Prostate gland (tissue), 2 donors: ENCODE measurements around the gene ZNF71. TPM values are rescaled to one million over a fixed set of nuclear protein-coding genes. Genes with fewer than 3 reads are reported as not detected.

Experiments used
- DNase-seq: peaks from one replicate; pipeline ENCODE4 v3.0.0-alpha.2; 2019; ENCODE audit warnings: low spot score
- H3K27ac ChIP-seq, 2 donors: fragments of 200-600 bp; sonication (generic); 2 replicates each; pipeline ENCODE4 v1.5.1; 2017 to 2019
- H3K27me3 ChIP-seq: fragments of 200-600 bp; sonication (generic); replicated peaks from 2 replicates; pipeline ENCODE4 v1.5.1; 2019; ENCODE audit not compliant: insufficient read depth
- H3K36me3 ChIP-seq, 2 donors: fragments of 200-600 bp; sonication (generic); 1 replicate in 1 of 2; 2 replicates in 1 of 2; pipeline versions ENCODE4 v1.5.1 to v1.8.1; 2017 to 2019
- H3K4me1 ChIP-seq: fragments of 200-600 bp; sonication (generic); replicated peaks from 2 replicates; pipeline ENCODE4 v1.5.1; 2019
- H3K4me3 ChIP-seq, 2 donors: fragments of 200-600 bp; sonication (generic); 2 replicates each; pipeline ENCODE4 v1.5.1; 2017 to 2019
- H3K9me3 ChIP-seq: fragments of 200-600 bp; sonication (generic); 2 replicates; pipeline ENCODE4 v1.5.1; 2017
- CTCF ChIP-seq, 4 experiments: fragments of 200-600 bp in 2 of 4; fragments of 450-650 bp in 2 of 4; sonication (generic) in 2 of 4; IDR thresholded peaks; 1 replicate in 3 of 4; 2 replicates in 1 of 4; pipeline ENCODE4 v1.5.1; 2016 to 2019; ENCODE audit warnings: antibody characterized with exemption in 4 of 4, mild to moderate bottlenecking in 2 of 4, moderate library complexity in 2 of 4
- POLR2A ChIP-seq: fragments of 450-650 bp; IDR thresholded peaks from one replicate; pipeline ENCODE4 v1.6.1; 2016; ENCODE audit warnings: antibody characterized with exemption, mild to moderate bottlenecking
- POLR2AphosphoS5 ChIP-seq: sonication (generic); formaldehyde crosslinking; IDR thresholded peaks from one replicate; pipeline ENCODE4 v1.6.1; 2017; ENCODE audit warnings: antibody characterized with exemption
- WGBS: methylation state at CpG from one replicate; pipeline ENCODE4 v1.1.5; 2018; 5-methylcytosine and 5-hydroxymethylcytosine counted together
- intact Hi-C: fragments of 100-400 bp; cut with DNase I; formaldehyde crosslinking; loops from one replicate; pipeline ENCODE4 v1.14.2; 2022
- total RNA-seq, 2 donors: library from RNA; depleted of rRNA; stranded (reverse); fragments of >200 nt; gene quantifications; one replicate each; pipeline ENCODE4 v1.1.0, GENCODE V29; 2016

The ZNF71 gene
- total RNA-seq, 2 donors from 2014 or later = 10.3 to 19.7 TPM

GRCh38 chr19:56612737-56613136 lies 17.6 kb downstream of the ZNF71 start:
- Histone ChIP-seq H3K4me3 (no peak overlapping the region), H3K27me3 (no peaks in the 10 kb centered on the region), H3K27ac (no peak overlapping the region), H3K36me3 (no peaks in the 10 kb centered on the region), H3K9me3 (no peaks in the 10 kb centered on the region), H3K4me1 (no peaks in the 10 kb centered on the region)
- no peak for TF ChIP-seq POLR2A
- no peak for TF ChIP-seq CTCF (IDR thresholded peaks at IDR 0.05)
- TF ChIP-seq POLR2AphosphoS5 = no peak
- WGBS = 86% methylated on average over 2 of the region's 2 CpGs
- intact Hi-C loops = no loop called here
- no peak for DNase-seq

- TF ChIP-seq POLR2AphosphoS5 = no peak
- TF ChIP-seq POLR2A = no peak
- no peak for TF ChIP-seq CTCF (IDR thresholded peaks at IDR 0.05)
- intact Hi-C loops = no loop called here
- H3K4me3 ChIP-seq = no peak overlapping the region
These were observed 18.5 kb downstream of the ZNF71 start for GRCh38 chr19:56613639-56614038.

GRCh38 chr19:56617531-56617930 lies 22.4 kb downstream of the ZNF71 start:
- Histone ChIP-seq H3K4me3 (no peak overlapping the region), H3K27ac (no peak overlapping the region), H3K9me3 (no peaks in the 10 kb centered on the region), H3K36me3 (peaks cover 0 to 10% of the 10 kb centered on the region in 2 donors), H3K27me3 (no peaks in the 10 kb centered on the region), H3K4me1 (no peaks in the 10 kb centered on the region)
- no peak for TF ChIP-seq POLR2AphosphoS5
- no peak for TF ChIP-seq POLR2A
- TF ChIP-seq CTCF (IDR thresholded peaks at IDR 0.05) = no peak
- WGBS = 89% methylated on average over 8 of the region's 8 CpGs
- intact Hi-C loops = no loop called here
- DNase-seq = no peak

More at GRCh38 chr19:56613639-56614038, 18.5 kb downstream of the ZNF71 start:
- Histone ChIP-seq H3K36me3 (no peaks in the 10 kb centered on the region), H3K4me1 (no peaks in the 10 kb centered on the region), H3K27ac (no peak overlapping the region), H3K27me3 (no peaks in the 10 kb centered on the region), H3K9me3 (no peaks in the 10 kb centered on the region)
- no peak for DNase-seq
- WGBS = 89% methylated on average over 5 of the region's 5 CpGs

GRCh38 chr19:56619121-56619520 lies 24.0 kb downstream of the ZNF71 start:
- Histone ChIP-seq H3K4me3 (no peak overlapping the region), H3K4me1 (no peaks in the 10 kb centered on the region), H3K27me3 (no peaks in the 10 kb centered on the region), H3K9me3 (no peaks in the 10 kb centered on the region), H3K36me3 (peaks cover 0 to 10% of the 10 kb centered on the region in 2 donors), H3K27ac (no peak overlapping the region)
- WGBS = 59% methylated on average over 8 of the region's 8 CpGs
- intact Hi-C loops = no loop called here
- TF ChIP-seq POLR2A (no peak), CTCF (IDR thresholded peaks at IDR 0.05) (no peak), POLR2AphosphoS5 (no peak)
- no peak for DNase-seq

GRCh38 chr19:56622374-56622773 lies 27.3 kb downstream of the ZNF71 start:
- intact Hi-C loops = no loop called here
- 91% methylated on average over 37 of the region's 37 CpGs for WGBS

More at GRCh38 chr19:56622374-56622773, 27.3 kb downstream of the ZNF71 start:
- H3K36me3 ChIP-seq = peaks cover 0 to 10% of the 10 kb centered on the region in 2 donors
- no peaks in the 10 kb centered on the region for H3K27me3 ChIP-seq
- no peak for DNase-seq
- H3K4me1 ChIP-seq = no peaks in the 10 kb centered on the region
- no peak for TF ChIP-seq POLR2A
- TF ChIP-seq POLR2AphosphoS5 = no peak
- TF ChIP-seq CTCF (IDR thresholded peaks at IDR 0.05) = no peak
- no peak overlapping the region for H3K4me3 ChIP-seq
- no peaks in the 10 kb centered on the region for H3K9me3 ChIP-seq
- H3K27ac ChIP-seq = no peak overlapping the region
